Activated CD8-positive, alpha-beta T cell treated with anti-CD3 and anti-CD28 coated beads for 36 hours (primary cell): ENCODE results near the gene PMEPA1. TPM values are rescaled to one million over a fixed set of nuclear protein-coding genes. Genes with fewer than 3 reads are reported as not detected.

Source experiments
- ATAC-seq: fragments of 200-7000 bp; cut with Tn5 transposase; one replicate; pipeline ENCODE4 v1.10.0; 2021; ENCODE audit warnings: mild to moderate bottlenecking, moderate library complexity
- CTCF ChIA-PET: fragments of 350-600 bp; sonication (Branson Sonifier 250); formaldehyde crosslinking; loops from one replicate; lab custom pipeline; 2021; ENCODE audit warnings: antibody characterized with exemption; lab: Charles Lee
- POLR2A ChIA-PET: fragments of 350-600 bp; sonication (Branson Sonifier 250); formaldehyde crosslinking; loops from one replicate; lab custom pipeline; 2021; ENCODE audit warnings: antibody characterized with exemption; lab: Charles Lee
- DNase-seq: peaks from one replicate; pipeline ENCODE4 v3.0.0-alpha.2; 2020
- H3K27ac Mint-ChIP-seq: one replicate; pipeline ENCODE4 v1.8.0; 2021; ENCODE audit warnings: mild to moderate bottlenecking, mixed read lengths
- H3K27me3 Mint-ChIP-seq: one replicate; pipeline ENCODE4 v1.8.0; 2021; ENCODE audit warnings: mixed read lengths
- H3K36me3 Mint-ChIP-seq: one replicate; pipeline ENCODE4 v1.8.0; 2021; ENCODE audit warnings: low read depth, mixed read lengths
- H3K4me1 Mint-ChIP-seq: one replicate; pipeline ENCODE4 v1.8.0; 2021; ENCODE audit warnings: low read depth, mixed read lengths
- H3K4me3 Mint-ChIP-seq: one replicate; pipeline ENCODE4 v1.8.0; 2021; ENCODE audit warnings: mild to moderate bottlenecking, moderate library complexity, mixed read lengths
- H3K9me3 Mint-ChIP-seq: one replicate; pipeline ENCODE4 v1.8.0; 2021; ENCODE audit warnings: mixed read lengths
- intact Hi-C: fragments of 100-400 bp; cut with micrococcal nuclease; formaldehyde crosslinking; loops from one replicate; pipeline ENCODE4 v1.10.0; 2022
- total RNA-seq, 2 experiments: library from RNA; stranded (reverse); gene quantifications; one replicate each; pipeline ENCODE4 v1.2.3, GENCODE V29; 2021
- TF ChIP-seq, protein P1 (sequence below): fragments of 200-600 bp; IDR thresholded peaks from one replicate; pipeline ENCODE4 v1.8.0; 2022; ENCODE audit warnings: antibody characterized with exemption, mild to moderate bottlenecking

PMEPA1 gene
- total RNA-seq, 2 experiments from 2014 or later = 1.7 to 2.0 TPM

DNA sequence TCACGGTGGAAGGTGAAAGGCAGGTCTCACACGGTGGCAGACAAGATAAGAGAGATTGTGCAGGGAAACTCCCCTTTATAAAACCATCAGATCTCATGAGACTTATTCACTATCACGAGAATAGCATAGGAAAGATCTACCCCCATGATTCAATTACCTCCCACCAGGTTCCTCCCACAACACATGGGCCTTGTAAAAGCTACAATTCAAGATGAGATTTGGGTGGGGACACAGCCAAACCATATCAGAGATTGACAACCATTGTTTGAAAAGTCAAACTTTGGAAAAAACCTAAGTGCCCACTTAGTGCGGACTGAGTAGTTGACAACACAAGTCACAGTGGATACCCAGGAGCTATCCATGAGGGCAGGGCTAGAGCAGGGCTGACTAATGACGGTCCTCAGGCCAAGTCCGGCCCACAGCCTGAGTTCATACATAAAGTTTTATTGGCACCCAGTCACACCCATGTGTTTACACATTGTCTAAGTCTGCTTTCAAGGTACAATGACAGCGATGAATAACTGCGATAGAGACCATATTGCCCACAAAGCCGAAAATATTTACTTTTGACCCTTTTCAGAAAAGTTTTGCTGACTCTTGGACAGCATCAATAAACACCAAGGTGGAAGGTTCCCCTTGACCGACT lies 33.8 kb upstream of the PMEPA1 start:
- DNase-seq (no peak), ATAC-seq (no peak)
- intact Hi-C loops = no loop called here
- Mint-ChIP-seq H3K36me3 (no peaks in the 10 kb centered on the region), H3K4me3 (no peak overlapping the region), H3K27ac (no peak overlapping the region), H3K4me1 (peaks cover 5% of the 10 kb centered on the region), H3K27me3 (peaks cover 15% of the 10 kb centered on the region), H3K9me3 (no peaks in the 10 kb centered on the region)
- ChIA-PET CTCF (no interaction called here), POLR2A (no interaction called here)
- TF ChIP-seq, protein P1, sequence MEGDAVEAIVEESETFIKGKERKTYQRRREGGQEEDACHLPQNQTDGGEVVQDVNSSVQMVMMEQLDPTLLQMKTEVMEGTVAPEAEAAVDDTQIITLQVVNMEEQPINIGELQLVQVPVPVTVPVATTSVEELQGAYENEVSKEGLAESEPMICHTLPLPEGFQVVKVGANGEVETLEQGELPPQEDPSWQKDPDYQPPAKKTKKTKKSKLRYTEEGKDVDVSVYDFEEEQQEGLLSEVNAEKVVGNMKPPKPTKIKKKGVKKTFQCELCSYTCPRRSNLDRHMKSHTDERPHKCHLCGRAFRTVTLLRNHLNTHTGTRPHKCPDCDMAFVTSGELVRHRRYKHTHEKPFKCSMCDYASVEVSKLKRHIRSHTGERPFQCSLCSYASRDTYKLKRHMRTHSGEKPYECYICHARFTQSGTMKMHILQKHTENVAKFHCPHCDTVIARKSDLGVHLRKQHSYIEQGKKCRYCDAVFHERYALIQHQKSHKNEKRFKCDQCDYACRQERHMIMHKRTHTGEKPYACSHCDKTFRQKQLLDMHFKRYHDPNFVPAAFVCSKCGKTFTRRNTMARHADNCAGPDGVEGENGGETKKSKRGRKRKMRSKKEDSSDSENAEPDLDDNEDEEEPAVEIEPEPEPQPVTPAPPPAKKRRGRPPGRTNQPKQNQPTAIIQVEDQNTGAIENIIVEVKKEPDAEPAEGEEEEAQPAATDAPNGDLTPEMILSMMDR = no peak

DNA sequence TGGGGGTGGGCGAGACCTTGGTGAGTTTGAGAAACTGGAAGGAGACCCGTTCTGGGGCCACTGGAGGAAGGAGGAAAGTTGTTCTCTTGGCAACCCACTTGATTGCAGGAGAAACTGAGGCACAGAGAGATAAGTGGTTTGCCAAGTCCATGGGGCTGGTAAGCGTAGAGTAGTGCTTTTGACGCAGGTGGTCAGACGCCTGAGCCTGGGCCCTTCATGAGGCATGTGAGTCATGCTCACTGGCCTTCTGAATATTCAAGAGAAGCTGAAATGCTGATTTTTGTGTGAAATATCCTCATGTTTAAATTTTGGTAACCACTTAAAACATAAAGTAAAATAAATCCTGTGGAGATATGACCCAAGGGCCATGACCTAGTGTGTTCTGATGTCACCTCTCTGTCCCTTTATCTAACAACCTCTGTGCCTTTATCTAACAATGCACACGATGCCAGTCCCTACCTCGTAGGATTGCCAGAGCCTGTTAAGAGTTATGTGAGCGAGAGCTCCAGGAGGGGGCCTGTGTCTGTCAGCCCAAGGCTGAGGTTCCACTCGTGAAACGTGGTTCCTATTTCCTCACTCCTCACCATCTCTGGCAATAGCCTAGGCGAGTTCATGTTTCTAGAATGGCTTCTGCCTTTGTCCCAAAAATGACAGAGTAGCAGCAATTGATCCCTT lies 32.8 kb upstream of the PMEPA1 start:
- H3K36me3 Mint-ChIP-seq = no peaks in the 10 kb centered on the region
- no peak overlapping the region for H3K27ac Mint-ChIP-seq
- peaks cover 2% of the 10 kb centered on the region for H3K4me1 Mint-ChIP-seq
- TF ChIP-seq, protein P1 = no peak
- H3K4me3 Mint-ChIP-seq = no peak overlapping the region
- POLR2A ChIA-PET = no interaction called here
- intact Hi-C loops = no loop called here
- no peaks in the 10 kb centered on the region for H3K9me3 Mint-ChIP-seq
- ATAC-seq = no peak
- CTCF ChIA-PET = no interaction called here
- H3K27me3 Mint-ChIP-seq = peaks cover 10% of the 10 kb centered on the region
- no peak for DNase-seq

DNA sequence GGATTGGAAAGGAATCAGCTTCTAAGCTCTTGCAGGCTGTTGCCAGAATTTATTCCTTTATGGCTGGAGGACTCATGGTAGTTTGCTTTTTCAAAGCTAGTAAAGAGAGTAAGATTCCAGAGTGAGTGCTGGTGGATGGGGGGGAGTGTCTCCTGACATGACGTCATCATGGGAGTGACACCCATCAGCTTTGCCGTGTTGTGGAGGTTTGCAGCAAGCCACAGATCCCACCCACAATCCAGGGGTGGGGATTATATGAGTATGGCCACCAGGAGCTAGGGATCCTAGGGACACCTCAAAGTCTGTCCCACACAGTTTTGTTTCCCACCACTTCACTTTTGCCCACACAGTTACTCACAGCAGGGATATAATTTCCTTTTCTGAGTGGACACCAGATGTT lies 28.7 kb upstream of the PMEPA1 start:
- Mint-ChIP-seq H3K27me3 (peaks cover 13% of the 10 kb centered on the region), H3K27ac (no peak overlapping the region), H3K4me1 (peaks cover 2% of the 10 kb centered on the region), H3K36me3 (no peaks in the 10 kb centered on the region), H3K4me3 (no peak overlapping the region), H3K9me3 (no peaks in the 10 kb centered on the region)
- DNase-seq (no peak), ATAC-seq (no peak)
- TF ChIP-seq, protein P1 = no peak
- ChIA-PET CTCF (no interaction called here), POLR2A (interaction anchor here (0.6 kb wide), 1 partner anchor 442 kb away, joined by 3 read pairs; no protein-coding TSS in a partner anchor)
- intact Hi-C loops = no loop called here

DNA sequence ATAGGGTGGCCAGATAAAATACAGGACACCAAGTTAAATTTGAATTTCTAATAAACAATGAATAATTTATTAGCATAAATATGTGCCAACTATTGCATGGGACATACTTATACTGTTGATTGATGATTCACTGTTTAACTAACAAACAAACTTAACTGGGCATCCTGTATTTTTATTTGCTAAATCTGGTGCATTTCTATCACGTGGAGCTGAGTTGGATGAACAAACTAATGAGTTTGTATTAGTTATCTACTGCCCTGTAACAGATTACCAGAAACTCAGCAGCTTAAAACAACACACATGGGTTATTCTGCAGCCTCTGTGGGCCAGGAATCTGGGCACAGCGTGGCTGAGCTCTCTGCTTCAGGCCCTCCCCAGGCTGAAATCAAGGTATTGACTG lies 28.2 kb upstream of the PMEPA1 start:
- Mint-ChIP-seq H3K4me3 (no peak overlapping the region), H3K9me3 (no peaks in the 10 kb centered on the region), H3K4me1 (peaks cover under 1% of the 10 kb centered on the region), H3K27ac (no peak overlapping the region), H3K36me3 (no peaks in the 10 kb centered on the region), H3K27me3 (peaks cover 13% of the 10 kb centered on the region)
- DNase-seq (no peak), ATAC-seq (no peak)
- ChIA-PET POLR2A (interaction anchor here (0.6 to 1.2 kb wide), 2 partner anchors 56 to 442 kb away, joined by 3 read pairs; no protein-coding TSS in a partner anchor), CTCF (interaction anchor here (0.6 kb wide), 1 partner anchor 119 kb away, joined by 3 read pairs; no protein-coding TSS in a partner anchor)
- TF ChIP-seq, protein P1 = no peak
- intact Hi-C loops = no loop called here

DNA sequence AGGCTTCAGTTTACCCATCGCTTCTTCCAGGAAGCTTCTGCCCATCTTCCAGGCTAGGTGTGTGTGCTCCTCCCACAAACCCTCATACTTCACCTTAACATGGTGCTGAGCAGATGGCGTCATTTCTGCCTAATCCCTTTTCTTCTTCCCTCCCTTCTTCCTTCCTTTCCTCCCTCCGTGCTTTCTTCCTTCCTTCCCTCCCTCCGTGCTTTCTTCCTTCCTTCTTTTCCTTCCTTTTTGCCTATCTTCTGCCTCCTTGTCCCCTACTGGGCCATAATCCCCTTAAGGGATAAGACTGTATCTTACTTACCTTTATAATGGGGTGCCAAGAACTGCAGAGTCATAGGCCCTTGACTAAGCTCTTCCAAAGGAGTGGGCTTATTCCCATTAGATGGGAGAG lies 27.5 kb upstream of the PMEPA1 start:
- Mint-ChIP-seq H3K27me3 (peaks cover 13% of the 10 kb centered on the region), H3K4me1 (no peaks in the 10 kb centered on the region), H3K9me3 (no peaks in the 10 kb centered on the region), H3K27ac (no peak overlapping the region), H3K4me3 (no peak overlapping the region), H3K36me3 (no peaks in the 10 kb centered on the region)
- DNase-seq = no peak
- CTCF ChIA-PET = interaction anchor here (0.6 kb wide), 1 partner anchor 118 kb away, joined by 3 read pairs; no protein-coding TSS in a partner anchor
- ATAC-seq = no peak
- POLR2A ChIA-PET = interaction anchor here (1.2 kb wide), 1 partner anchor 55 kb away, joined by 3 read pairs; no protein-coding TSS in a partner anchor
- intact Hi-C loops = no loop called here
- TF ChIP-seq, protein P1 = no peak
